Trophoblast cell (in vitro differentiated cells and primary cell): ENCODE measurements around the gene FHIT.
"Not testable (repeated sequence)": the region's sequence is repeated elsewhere in the genome, so short reads cannot be mapped to it uniquely, and the experiment has no call there.

Experiments
- DNase-seq, 2 donors: peaks; one replicate each; pipeline ENCODE4 v3.0.0-alpha.2; 2016
- H2AFZ ChIP-seq: 2 replicates; pipeline ENCODE4 v1.6.1; 2013; ENCODE audit warnings: low read length, moderate library complexity, mild to moderate bottlenecking; ENCODE audit not compliant: insufficient read depth, poor library complexity
- H2AK5ac ChIP-seq: 2 replicates; pipeline ENCODE4 v1.6.1; 2013; ENCODE audit warnings: mild to moderate bottlenecking, low read length
- H2BK120ac ChIP-seq: 2 replicates; pipeline ENCODE4 v1.6.1; 2013; ENCODE audit warnings: low read length, mild to moderate bottlenecking, moderate library complexity; ENCODE audit not compliant: insufficient read depth, poor library complexity
- H2BK12ac ChIP-seq: 2 replicates; pipeline ENCODE4 v1.6.1; 2013; ENCODE audit warnings: mild to moderate bottlenecking, low read length, moderate library complexity
- H2BK5ac ChIP-seq: 2 replicates; pipeline ENCODE4 v1.6.1; 2013; ENCODE audit warnings: low read length, low read depth, moderate library complexity, mild to moderate bottlenecking; ENCODE audit not compliant: poor library complexity
- H3K14ac ChIP-seq: 2 replicates; pipeline ENCODE4 v1.6.1; 2013; ENCODE audit warnings: mild to moderate bottlenecking, low read length
- H3K18ac ChIP-seq: 2 replicates; pipeline ENCODE4 v1.6.1; 2013; ENCODE audit warnings: mild to moderate bottlenecking, low read length
- H3K23ac ChIP-seq: 2 replicates; pipeline ENCODE4 v1.6.1; 2013; ENCODE audit warnings: low read length
- H3K27ac ChIP-seq: 2 replicates; pipeline ENCODE4 v1.5.1; 2013; ENCODE audit warnings: low read depth, mild to moderate bottlenecking, inconsistent platforms, low read length, moderate library complexity
- H3K27me3 ChIP-seq: 2 replicates; pipeline ENCODE4 v1.6.1; 2013; ENCODE audit warnings: inconsistent platforms, mild to moderate bottlenecking, low read length, moderate library complexity; ENCODE audit not compliant: insufficient read depth
- H3K36me3 ChIP-seq, 2 experiments: 1 replicate in 1 of 2; 2 replicates in 1 of 2; pipeline ENCODE4 v1.6.1; 2013; ENCODE audit warnings: low read length in 2 of 2, mild to moderate bottlenecking in 2 of 2, moderate library complexity in 1 of 2; ENCODE audit not compliant: insufficient read depth in 2 of 2, control insufficient read depth in 1 of 2
- H3K4ac ChIP-seq: 2 replicates; pipeline ENCODE4 v1.6.1; 2013; ENCODE audit warnings: low read depth, mild to moderate bottlenecking, low read length, moderate library complexity
- H3K4me1 ChIP-seq, 2 experiments: 1 replicate in 1 of 2; 2 replicates in 1 of 2; pipeline ENCODE4 v1.6.1; 2013; ENCODE audit warnings: low read length in 2 of 2, mild to moderate bottlenecking in 2 of 2, moderate library complexity in 1 of 2; ENCODE audit not compliant: insufficient read depth in 2 of 2, control insufficient read depth in 1 of 2
- H3K4me2 ChIP-seq: 2 replicates; pipeline ENCODE4 v1.6.1; 2013; ENCODE audit warnings: inconsistent platforms, mild to moderate bottlenecking, low read length, moderate library complexity
- H3K4me3 ChIP-seq: 2 replicates; pipeline ENCODE4 v1.5.1; 2013; ENCODE audit warnings: mild to moderate bottlenecking, low read depth, low read length, inconsistent platforms
- H3K79me1 ChIP-seq: one replicate; pipeline ENCODE4 v1.6.1; 2013; ENCODE audit warnings: low read length
- H3K79me2 ChIP-seq: 2 replicates; pipeline ENCODE4 v1.6.1; 2013; ENCODE audit warnings: low read length, mild to moderate bottlenecking; ENCODE audit not compliant: control insufficient read depth, insufficient read depth, poor library complexity
- H3K9ac ChIP-seq: 2 replicates; pipeline ENCODE4 v1.6.1; 2013; ENCODE audit warnings: mild to moderate bottlenecking, low read length
- H3K9me3 ChIP-seq: 2 replicates; pipeline ENCODE4 v1.6.1; 2013; ENCODE audit warnings: low read depth, mild to moderate bottlenecking, control low read depth, inconsistent platforms, low read length; ENCODE audit not compliant: insufficient read depth
- H4K12ac ChIP-seq: 2 replicates; pipeline ENCODE4 v1.6.1; 2013; ENCODE audit warnings: low read depth, mild to moderate bottlenecking, low read length, moderate library complexity
- H4K8ac ChIP-seq: 2 replicates; pipeline ENCODE4 v1.6.1; 2013; ENCODE audit warnings: low read depth, mild to moderate bottlenecking, low read length, moderate library complexity
- H4K91ac ChIP-seq: one replicate; pipeline ENCODE4 v1.6.1; 2013; ENCODE audit warnings: low read depth, mild to moderate bottlenecking, low read length, moderate library complexity
- WGBS: extraction: QIAGEN DNeasy Blood & Tissue Kit; methylation state at CpG from one replicate; pipeline ENCODE4 v1.1.7; 2013; ENCODE audit warnings: missing lambda C conversion rate; ENCODE audit not compliant: insufficient read length, insufficient coverage; ENCODE audit errors: extremely low coverage; 5-methylcytosine and 5-hydroxymethylcytosine counted together

FHIT gene

DNA sequence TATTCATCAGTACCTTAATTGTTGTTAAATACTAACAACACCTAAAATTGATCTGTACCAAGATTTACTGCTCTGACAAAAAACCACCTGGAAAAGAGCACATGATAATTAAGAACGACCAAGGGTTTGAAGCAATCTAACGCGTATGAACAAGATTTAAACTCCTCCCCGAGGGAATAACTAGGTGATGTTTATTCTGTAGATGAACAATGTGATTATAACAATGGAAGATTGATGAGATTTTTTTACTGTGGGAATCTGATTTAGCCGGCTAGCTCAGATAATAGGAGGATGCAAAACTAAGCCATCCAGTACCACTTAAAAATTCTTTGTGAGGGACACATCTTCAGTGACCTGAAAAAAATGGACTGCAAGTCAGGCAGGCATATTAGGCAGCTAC is 222.1 kb downstream of the FHIT start:
- H3K79me1 ChIP-seq = peaks cover 1% of the 10 kb centered on the region
- H4K8ac ChIP-seq = no peak overlapping the region
- H2BK12ac ChIP-seq = no peak overlapping the region
- H3K4me2 ChIP-seq = no peak overlapping the region
- no CpG with 5 or more reads among the region's 5 CpGs for WGBS
- no peak overlapping the region for H4K12ac ChIP-seq
- no peak overlapping the region for H2AK5ac ChIP-seq
- H3K27ac ChIP-seq = no peak overlapping the region
- H3K36me3 ChIP-seq = no peaks in the 10 kb centered on the region
- H3K9ac ChIP-seq = no peak overlapping the region
- no peak overlapping the region for H2BK120ac ChIP-seq
- H3K14ac ChIP-seq = no peak overlapping the region
- no peaks in the 10 kb centered on the region for H3K4me1 ChIP-seq
- no peak overlapping the region for H3K4me3 ChIP-seq
- no peak overlapping the region for H2AFZ ChIP-seq
- no peak overlapping the region for H2BK5ac ChIP-seq
- H3K27me3 ChIP-seq = no peaks in the 10 kb centered on the region
- H3K18ac ChIP-seq = no peak overlapping the region
- DNase-seq = no peak
- H4K91ac ChIP-seq = no peak overlapping the region
- no peak overlapping the region for H3K23ac ChIP-seq
- H3K9me3 ChIP-seq = no peaks in the 10 kb centered on the region
- H3K4ac ChIP-seq = no peak overlapping the region
- no peaks in the 10 kb centered on the region for H3K79me2 ChIP-seq

DNA sequence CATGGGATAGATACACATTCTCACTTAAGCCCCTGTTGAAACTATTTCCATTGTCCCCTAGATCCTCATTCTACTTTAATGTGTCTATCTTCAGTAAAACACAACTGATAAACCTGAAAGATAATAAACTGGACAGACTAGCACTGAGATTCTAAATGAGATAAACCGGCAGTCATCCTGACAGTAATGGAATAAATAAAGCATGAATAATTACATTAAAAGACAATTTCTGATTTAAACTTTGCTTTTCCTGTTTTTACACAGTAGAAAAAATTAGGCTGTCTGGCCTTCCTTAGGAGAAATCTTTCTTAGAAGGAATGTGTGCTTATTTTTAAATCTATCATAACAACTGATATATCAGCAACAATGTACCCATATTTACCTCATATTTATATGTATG is 232.4 kb downstream of the FHIT start:
- WGBS = no CpG with 5 or more reads among the region's 1 CpG
- H2BK12ac ChIP-seq = no peak overlapping the region
- no peak overlapping the region for H3K4me3 ChIP-seq
- H4K12ac ChIP-seq = no peak overlapping the region
- no peaks in the 10 kb centered on the region for H3K79me2 ChIP-seq
- H3K9me3 ChIP-seq = no peaks in the 10 kb centered on the region
- no peak overlapping the region for H2AK5ac ChIP-seq
- no peaks in the 10 kb centered on the region for H3K4me1 ChIP-seq
- no peak overlapping the region for H3K27ac ChIP-seq
- H3K36me3 ChIP-seq = no peaks in the 10 kb centered on the region
- no peak overlapping the region for H2AFZ ChIP-seq
- no peak overlapping the region for H3K14ac ChIP-seq
- H3K79me1 ChIP-seq = no peaks in the 10 kb centered on the region
- DNase-seq = peak in 1 of 2 donors; percentile 28
- H2BK5ac ChIP-seq = no peak overlapping the region
- H3K9ac ChIP-seq = no peak overlapping the region
- H3K18ac ChIP-seq = no peak overlapping the region
- H3K4ac ChIP-seq = no peak overlapping the region
- no peak overlapping the region for H3K4me2 ChIP-seq
- no peaks in the 10 kb centered on the region for H3K27me3 ChIP-seq
- H4K91ac ChIP-seq = no peak overlapping the region
- H4K8ac ChIP-seq = no peak overlapping the region
- H3K23ac ChIP-seq = no peak overlapping the region
- H2BK120ac ChIP-seq = no peak overlapping the region

DNA sequence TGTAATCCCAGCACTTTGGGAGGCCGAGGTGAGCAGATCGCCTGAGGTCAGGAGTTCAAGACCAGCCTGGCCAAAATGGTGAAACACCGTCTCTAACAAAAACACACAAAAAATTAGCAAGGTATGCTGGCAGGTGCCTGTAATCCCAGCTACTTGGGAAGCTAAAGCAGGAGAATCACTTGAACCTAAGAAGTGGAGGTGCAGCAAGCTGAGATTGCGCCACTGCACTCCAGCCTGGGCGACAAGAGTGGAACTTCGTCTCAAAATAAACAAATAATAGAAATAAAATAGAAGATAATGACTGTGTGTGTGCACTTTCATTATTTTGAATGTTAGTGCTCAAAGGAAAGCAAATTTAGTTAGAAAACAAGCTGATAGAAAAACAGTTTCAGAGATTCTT is 234.2 kb downstream of the FHIT start:
- not testable (repeated sequence) for H2BK5ac ChIP-seq, H3K23ac ChIP-seq, H3K4ac ChIP-seq, H3K79me2 ChIP-seq, H2BK12ac ChIP-seq, H4K91ac ChIP-seq, H3K79me1 ChIP-seq, H3K4me1 ChIP-seq, H2BK120ac ChIP-seq, DNase-seq, H3K14ac ChIP-seq, H3K9ac ChIP-seq, H4K12ac ChIP-seq, H2AFZ ChIP-seq, H3K9me3 ChIP-seq, H3K36me3 ChIP-seq, H3K18ac ChIP-seq, H3K4me2 ChIP-seq, H4K8ac ChIP-seq, H3K27me3 ChIP-seq, H3K4me3 ChIP-seq, H2AK5ac ChIP-seq, H3K27ac ChIP-seq
- no CpG with 5 or more reads among the region's 6 CpGs for WGBS

DNA sequence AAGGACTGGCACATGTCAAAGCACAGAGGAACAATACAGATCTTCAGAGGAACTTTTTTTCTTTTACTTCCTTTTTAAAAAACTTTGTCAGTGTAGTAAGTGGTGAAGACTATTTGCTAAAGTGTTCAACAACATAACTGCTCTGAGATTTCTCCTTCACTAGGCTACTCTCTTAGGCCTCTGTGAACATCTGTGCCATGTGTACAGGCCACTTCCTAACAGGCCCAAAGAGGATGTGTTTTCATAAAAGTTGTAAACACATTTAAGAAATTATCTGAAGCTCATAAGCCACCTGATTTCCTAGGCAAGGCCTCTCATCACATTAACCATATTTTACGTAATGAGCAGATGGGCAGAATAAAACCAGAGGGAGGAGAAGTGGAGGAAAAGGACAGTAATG is 235.4 kb downstream of the FHIT start:
- Histone ChIP-seq H3K9me3 (no peaks in the 10 kb centered on the region), H2AK5ac (no peak overlapping the region), H3K9ac (no peak overlapping the region), H2BK120ac (no peak overlapping the region), H3K4me1 (no peaks in the 10 kb centered on the region), H3K79me1 (no peaks in the 10 kb centered on the region), H3K4me2 (no peak overlapping the region), H3K23ac (no peak overlapping the region), H3K4me3 (no peak overlapping the region), H3K27me3 (no peaks in the 10 kb centered on the region), H3K4ac (no peak overlapping the region), H4K91ac (no peak overlapping the region), H4K12ac (no peak overlapping the region), H4K8ac (no peak overlapping the region), H3K79me2 (no peaks in the 10 kb centered on the region), H2AFZ (no peak overlapping the region), H2BK12ac (no peak overlapping the region), H3K18ac (no peak overlapping the region), H3K14ac (no peak overlapping the region), H2BK5ac (no peak overlapping the region), H3K36me3 (no peaks in the 10 kb centered on the region), H3K27ac (no peak overlapping the region)
- no CpG with 5 or more reads among the region's 1 CpG for WGBS
- DNase-seq = no peak
